ENCODE results near the gene AGFG2.
"Not testable (repeated sequence)": the region's sequence is repeated elsewhere in the genome, so short reads cannot be mapped to it uniquely, and the experiment has no call there.

The AGFG2 gene

GRCh38 chr7:100556541-100556940, 17.5 kb downstream of the AGFG2 start:
- Mint-ChIP-seq H3K27ac (peak overlapping the region in 1 of 2 donors; percentile 9), H3K4me3 (no peak overlapping the region), H3K4me1 (peaks cover 24% of the 10 kb centered on the region), H3K9me3 (no peaks in the 10 kb centered on the region), H3K27me3 (no peaks in the 10 kb centered on the region)
- DNase-seq: no peak
- ATAC-seq: no peak

GRCh38 chr7:100559127-100559526, 20.1 kb downstream of the AGFG2 start:
- ATAC-seq (no peak), DNase-seq (no peak)
- Mint-ChIP-seq H3K27ac (no peak overlapping the region), H3K4me3 (no peak overlapping the region), H3K4me1 (peaks cover 24% of the 10 kb centered on the region), H3K27me3 (no peaks in the 10 kb centered on the region), H3K9me3 (no peaks in the 10 kb centered on the region)

- DNase-seq: no peak
- H3K4me3 Mint-ChIP-seq: no peak overlapping the region
- peaks cover 26% of the 10 kb centered on the region for H3K4me1 Mint-ChIP-seq
Observed at GRCh38 chr7:100561491-100562194, 22.6 kb downstream of the AGFG2 start.

GRCh38 chr7:100562195-100563099, 23.4 kb downstream of the AGFG2 start:
- Mint-ChIP-seq H3K27ac (peak overlapping the region in 1 of 2 donors; percentile 19), H3K9me3 (no peaks in the 10 kb centered on the region), H3K4me1 (peaks cover 33% of the 10 kb centered on the region), H3K27me3 (no peaks in the 10 kb centered on the region), H3K4me3 (no peak overlapping the region)
- no peak for DNase-seq
- no peak for ATAC-seq

More at GRCh38 chr7:100561491-100562194, 22.6 kb downstream of the AGFG2 start:
- Mint-ChIP-seq H3K27me3 (no peaks in the 10 kb centered on the region), H3K27ac (no peak overlapping the region), H3K9me3 (no peaks in the 10 kb centered on the region)
- no peak for ATAC-seq

GRCh38 chr7:100563100-100563564, 24.1 kb downstream of the AGFG2 start:
- Mint-ChIP-seq H3K27ac (no peak overlapping the region), H3K4me3 (no peak overlapping the region), H3K9me3 (no peaks in the 10 kb centered on the region), H3K27me3 (no peaks in the 10 kb centered on the region), H3K4me1 (peaks cover 40% of the 10 kb centered on the region)
- DNase-seq: no peak
- ATAC-seq: no peak

- H3K27ac Mint-ChIP-seq: no peak overlapping the region
- no peak overlapping the region for H3K4me3 Mint-ChIP-seq
- ATAC-seq (peak; percentile 74), DNase-seq (peak; percentile 78 to 79)
- H3K9me3 Mint-ChIP-seq: no peaks in the 10 kb centered on the region
- peaks cover 44% of the 10 kb centered on the region for H3K4me1 Mint-ChIP-seq
- no peaks in the 10 kb centered on the region for H3K27me3 Mint-ChIP-seq
Observed at GRCh38 chr7:100563809-100564400, 24.9 kb downstream of the AGFG2 start.

GRCh38 chr7:100564405-100564804, 25.4 kb downstream of the AGFG2 start:
- H3K9me3 Mint-ChIP-seq, ATAC-seq, H3K27ac Mint-ChIP-seq, DNase-seq, H3K27me3 Mint-ChIP-seq, H3K4me3 Mint-ChIP-seq: not testable (repeated sequence)
- H3K4me1 Mint-ChIP-seq: peaks cover 44% of the 10 kb centered on the region

- no peak overlapping the region for H3K4me3 Mint-ChIP-seq
Observed at GRCh38 chr7:100565133-100565571, 26.1 kb downstream of the AGFG2 start.

GRCh38 chr7:100566018-100566531, 27.1 kb downstream of the AGFG2 start:
- ATAC-seq (no peak), DNase-seq (no peak)
- Mint-ChIP-seq H3K27me3 (no peaks in the 10 kb centered on the region), H3K27ac (peak overlapping the region in 1 of 2 donors; percentile 61), H3K9me3 (no peaks in the 10 kb centered on the region), H3K4me3 (no peak overlapping the region), H3K4me1 (peaks cover 54% of the 10 kb centered on the region)

More at GRCh38 chr7:100565133-100565571, 26.1 kb downstream of the AGFG2 start:
- Mint-ChIP-seq H3K27ac (no peak overlapping the region), H3K4me1 (peaks cover 44% of the 10 kb centered on the region), H3K9me3 (no peaks in the 10 kb centered on the region), H3K27me3 (no peaks in the 10 kb centered on the region)
- no peak for ATAC-seq
- no peak for DNase-seq

GRCh38 chr7:100567031-100567730, 28.2 kb downstream of the AGFG2 start:
- Mint-ChIP-seq H3K27me3 (no peaks in the 10 kb centered on the region), H3K9me3 (no peaks in the 10 kb centered on the region), H3K4me3 (no peak overlapping the region), H3K4me1 (peaks cover 65% of the 10 kb centered on the region), H3K27ac (peak overlapping the region in 1 of 2 donors; percentile 73)
- DNase-seq (no peak), ATAC-seq (no peak)

GRCh38 chr7:100567751-100568175, 28.8 kb downstream of the AGFG2 start:
- Mint-ChIP-seq H3K27ac (peak overlapping the region; percentile 61 to 91), H3K4me3 (no peak overlapping the region), H3K4me1 (peaks cover 70% of the 10 kb centered on the region), H3K9me3 (no peaks in the 10 kb centered on the region), H3K27me3 (no peaks in the 10 kb centered on the region)
- DNase-seq (no peak), ATAC-seq (no peak)

- H3K27me3 Mint-ChIP-seq: no peaks in the 10 kb centered on the region
- no peak overlapping the region for H3K4me3 Mint-ChIP-seq
- DNase-seq (no peak), ATAC-seq (no peak)
- no peaks in the 10 kb centered on the region for H3K9me3 Mint-ChIP-seq
- H3K27ac Mint-ChIP-seq: peak overlapping the region; percentile 61 to 91
- peaks cover 75% of the 10 kb centered on the region for H3K4me1 Mint-ChIP-seq
Observed at GRCh38 chr7:100568176-100568895, 29.3 kb downstream of the AGFG2 start.

GRCh38 chr7:100568896-100569844, 30.2 kb downstream of the AGFG2 start:
- Mint-ChIP-seq H3K27ac (peak overlapping the region in 1 of 2 donors; percentile 76), H3K4me1 (peaks cover 67% of the 10 kb centered on the region)

More at GRCh38 chr7:100568896-100569844, 30.2 kb downstream of the AGFG2 start:
- ATAC-seq: peak; percentile 44
- Mint-ChIP-seq H3K27me3 (no peaks in the 10 kb centered on the region), H3K9me3 (no peaks in the 10 kb centered on the region), H3K4me3 (peak overlapping the region; percentile 55 to 75)
- peak; percentile 58 to 63 for DNase-seq

All from stimulated activated naive CD8-positive, alpha-beta T cell treated with anti-CD3 and anti-CD28 coated beads, Interleukin-15, amount 100 ng/mL, for 72 hours (primary cell).